ENCODE results near the gene SPATA3. TPM values are rescaled to one million over a fixed set of nuclear protein-coding genes. Genes with fewer than 3 reads are reported as not detected.

Gene SPATA3
- total and polyA plus RNA-seq, 5 donors from 2014 or later = 0.72 TPM; not detected in 4

GRCh38 chr2:231053846-231054245, 57.9 kb downstream of the SPATA3 start:
- Mint-ChIP-seq H3K27me3 (peaks cover 50% of the 10 kb centered on the region), H3K4me3 (peak overlapping the region; percentile 1 to 87 (median 62)), H3K4me1 (peaks cover 14 to 47% (median 35%) of the 10 kb centered on the region in 4 donors), H3K36me3 (no peaks in the 10 kb centered on the region), H3K27ac (peak overlapping the region in 1 of 3 donors; percentile 86), H3K9me3 (peaks cover 0 to 2% (median 0%) of the 10 kb centered on the region in 7 donors)
- no peaks in the 10 kb centered on the region for H3K36me3 ChIP-seq (ENCODE audit: control insufficient read depth, insufficient read depth, low read length)
- H3K27me3 ChIP-seq (ENCODE audit: control insufficient read depth, insufficient read depth, low read length) = peaks cover 1% of the 10 kb centered on the region
- H3K27ac ChIP-seq (ENCODE audit: insufficient read depth, low read length, poor library complexity, severe bottlenecking) = no peak overlapping the region
- H3K4me1 ChIP-seq (ENCODE audit: control insufficient read depth, insufficient read depth, low read length, poor library complexity, severe bottlenecking) = peaks cover 32% of the 10 kb centered on the region
- no peaks in the 10 kb centered on the region for H3K9me3 ChIP-seq (ENCODE audit: control insufficient read depth in 2 of 2, low read length in 2 of 2)
- H3K4me3 ChIP-seq (ENCODE audit: low read depth, low read length) = no peak overlapping the region
- ATAC-seq (ENCODE audit: low read depth in 2 of 2) = no peak
- DNase-seq = no peak

- peak within 1 kb of the TSS; percentile 87 for H3K27ac ChIP-seq (ENCODE audit: insufficient read depth, low read length, poor library complexity, severe bottlenecking)
- peak within 1 kb of the TSS; percentile 84 for H3K4me3 ChIP-seq (ENCODE audit: low read depth, low read length)
- peaks cover 1% of the 10 kb centered on the region for H3K27me3 ChIP-seq (ENCODE audit: control insufficient read depth, insufficient read depth, low read length)
- ATAC-seq (ENCODE audit: low read depth in 2 of 2) = peak; percentile 86
- H3K4me1 Mint-ChIP-seq = peaks cover 17 to 64% (median 50%) of the 10 kb centered on the region in 4 donors
- H3K9me3 ChIP-seq (ENCODE audit: control insufficient read depth in 2 of 2, low read length in 2 of 2) = no peaks in the 10 kb centered on the region
- H3K36me3 ChIP-seq (ENCODE audit: control insufficient read depth, insufficient read depth, low read length) = peaks cover 6% of the 10 kb centered on the region
- H3K4me3 Mint-ChIP-seq = peak within 1 kb of the TSS; percentile 97 to 100 (median 99)
- H3K27ac Mint-ChIP-seq = peak within 1 kb of the TSS; percentile 99 to 100 (median 100)
- no peaks in the 10 kb centered on the region for H3K9me3 Mint-ChIP-seq
- H3K36me3 Mint-ChIP-seq = peaks cover 6% of the 10 kb centered on the region
- peaks cover 41% of the 10 kb centered on the region for H3K4me1 ChIP-seq (ENCODE audit: control insufficient read depth, insufficient read depth, low read length, poor library complexity, severe bottlenecking)
- DNase-seq = peak; percentile 86 to 98 (median 95)
- H3K27me3 Mint-ChIP-seq = peaks cover 31% of the 10 kb centered on the region
These were observed 60.8 kb downstream of the SPATA3 start, which contains the start of gene PSMD1 for GRCh38 chr2:231056453-231057416. PSMD1 (plus strand) TSS chr2:231056867; CDS start chr2:231057026, 159 bp downstream.

GRCh38 chr2:231057590-231057989, 61.7 kb downstream of the SPATA3 start:
- Mint-ChIP-seq H3K27ac (peak overlapping the region; percentile 74 to 82 (median 77)), H3K4me1 (peaks cover 17 to 58% (median 44%) of the 10 kb centered on the region in 4 donors), H3K36me3 (peaks cover 9% of the 10 kb centered on the region), H3K9me3 (no peaks in the 10 kb centered on the region), H3K4me3 (peak overlapping the region; percentile 86 to 99 (median 98)), H3K27me3 (peaks cover 26% of the 10 kb centered on the region)
- DNase-seq (peak in 1 of 3 donors; percentile 14), ATAC-seq (ENCODE audit: low read depth in 2 of 2) (no peak)
- H3K9me3 ChIP-seq (ENCODE audit: control insufficient read depth in 2 of 2, low read length in 2 of 2) = no peaks in the 10 kb centered on the region
- H3K27me3 ChIP-seq (ENCODE audit: control insufficient read depth, insufficient read depth, low read length) = peaks cover 1% of the 10 kb centered on the region
- peak overlapping the region; percentile 84 for H3K4me3 ChIP-seq (ENCODE audit: low read depth, low read length)
- peaks cover 14% of the 10 kb centered on the region for H3K36me3 ChIP-seq (ENCODE audit: control insufficient read depth, insufficient read depth, low read length)
- no peak overlapping the region for H3K27ac ChIP-seq (ENCODE audit: insufficient read depth, low read length, poor library complexity, severe bottlenecking)
- H3K4me1 ChIP-seq (ENCODE audit: control insufficient read depth, insufficient read depth, low read length, poor library complexity, severe bottlenecking) = peaks cover 36% of the 10 kb centered on the region

Other genes with a start within 250 kb of the SPATA3 start
- 29.3 TPM for gene ITM2C, start 131.2 kb upstream of the SPATA3 start, total RNA-seq
- 10 to 100 TPM; 50.5 to 70.3 (median 55.9) TPM for gene ITM2C, start 131.2 kb upstream of the SPATA3 start, polyA plus RNA-seq
- 24.4 TPM for gene GPR55, start 70.9 kb upstream of the SPATA3 start, total RNA-seq
- gene GPR55, start 70.9 kb upstream of the SPATA3 start, polyA plus RNA-seq = 1 to 10 TPM; 1.6 to 7.1 (median 4.0) TPM
- not detected for gene C2orf72, start 41.4 kb downstream of the SPATA3 start, total RNA-seq
- gene C2orf72, start 41.4 kb downstream of the SPATA3 start, polyA plus RNA-seq = not detected
- 45.0 TPM for gene PSMD1, start 60.7 kb downstream of the SPATA3 start, total RNA-seq
- 10 to 100 TPM; 48.6 to 70.7 (median 61.9) TPM for gene PSMD1, start 60.7 kb downstream of the SPATA3 start, polyA plus RNA-seq
- gene HTR2B, start 128.9 kb downstream of the SPATA3 start, total RNA-seq = 0.17 TPM
- 1 to 10 TPM in 1 of 4 donors, under 1 TPM in 3; 0.08 to 1.2 (median 0.33) TPM for gene HTR2B, start 128.9 kb downstream of the SPATA3 start, polyA plus RNA-seq
- 0.15 TPM for gene ARMC9, start 202.5 kb downstream of the SPATA3 start, total RNA-seq
- gene ARMC9, start 202.5 kb downstream of the SPATA3 start, polyA plus RNA-seq = under 1 TPM in 2 of 4 donors, not detected in 2; 0.11 to 0.92 TPM